HG03066 (cell line): Measurements from ENCODE around the gene NFE2L3.
"Not testable (repeated sequence)": the region's sequence is repeated elsewhere in the genome, so short reads cannot be mapped to it uniquely, and the experiment has no call there.

ENCODE experiments used
- ATAC-seq: cut with Tn5 transposase; IDR thresholded peaks from one replicate; pipeline ENCODE4 v1.9.1; 2021; ENCODE audit warnings: low read depth; ENCODE audit not compliant: unreplicated experiment

Gene NFE2L3

GRCh38 chr7:26147030-26147429 lies 5.0 kb upstream of the NFE2L3 start:
- ATAC-seq, result no peak

GRCh38 chr7:26147646-26148306 lies 4.2 kb upstream of the NFE2L3 start:
- not testable (repeated sequence) for ATAC-seq

GRCh38 chr7:26148307-26148700 lies 3.7 kb upstream of the NFE2L3 start:
- not testable (repeated sequence) for ATAC-seq

GRCh38 chr7:26149391-26149977 lies 2.5 kb upstream of the NFE2L3 start:
- ATAC-seq, result no peak

GRCh38 chr7:26151096-26151495 lies 902 bp upstream of the NFE2L3 start:
- no peak for ATAC-seq

GRCh38 chr7:26151650-26151952 lies 397 bp upstream of the NFE2L3 start:
- ATAC-seq, result no peak

- ATAC-seq, result peak; percentile 21
Observed at GRCh38 chr7:26152782-26153240, 813 bp downstream of the NFE2L3 start.

GRCh38 chr7:26153241-26153822 lies 1.3 kb downstream of the NFE2L3 start:
- ATAC-seq, result no peak

- ATAC-seq, result no peak
Observed at GRCh38 chr7:26153823-26154783, 2.1 kb downstream of the NFE2L3 start.

- ATAC-seq, result no peak
Observed at GRCh38 chr7:26155531-26156375, 3.8 kb downstream of the NFE2L3 start.

- no peak for ATAC-seq
Observed at GRCh38 chr7:26156451-26157420, 4.7 kb downstream of the NFE2L3 start.

- no peak for ATAC-seq
Observed at GRCh38 chr7:26157520-26158105, 5.6 kb downstream of the NFE2L3 start.

- ATAC-seq, result no peak
Observed at GRCh38 chr7:26159243-26159642, 7.2 kb downstream of the NFE2L3 start.

GRCh38 chr7:26160896-26161295 lies 8.9 kb downstream of the NFE2L3 start:
- no peak for ATAC-seq

GRCh38 chr7:26162431-26162830 lies 10.4 kb downstream of the NFE2L3 start:
- ATAC-seq, result no peak

- ATAC-seq, result not testable (repeated sequence)
Observed at GRCh38 chr7:26163804-26164203, 11.8 kb downstream of the NFE2L3 start.

- ATAC-seq, result no peak
Observed at GRCh38 chr7:26165950-26166683, 14.1 kb downstream of the NFE2L3 start.

- peak; percentile 34 for ATAC-seq
Observed at GRCh38 chr7:26166684-26167266, 14.8 kb downstream of the NFE2L3 start.
